ENCODE measurements around the gene PARP8.

PARP8 gene

DNA sequence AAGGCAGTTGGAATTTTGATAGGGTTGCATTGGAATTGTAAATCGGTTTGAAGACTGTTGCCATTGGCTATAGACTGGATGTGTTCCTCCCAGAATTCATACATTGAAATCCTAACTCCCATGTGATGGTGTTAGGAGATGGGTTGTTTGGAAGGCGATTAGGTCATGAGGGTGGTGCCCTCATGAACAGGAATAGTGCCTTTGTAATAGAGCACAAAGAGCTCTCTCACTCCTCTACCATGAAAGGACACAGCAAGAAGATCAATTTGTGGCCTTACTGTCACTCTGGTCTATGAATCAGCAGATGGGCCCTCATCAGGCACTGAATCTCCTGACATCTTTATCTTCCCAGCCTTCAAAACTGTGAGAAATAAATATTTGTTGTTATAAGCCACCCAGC lies 133.2 kb downstream of the PARP8 start:
- TF ChIP-seq FOXP2 (optimal IDR thresholded peaks at IDR 0.05; ENCODE audit: borderline replicate concordance, extremely low read depth, extremely low read length, insufficient read depth): no peak
- TF ChIP-seq SIN3A (IDR thresholded peaks at IDR 0.05; ENCODE audit: borderline replicate concordance, insufficient read depth, low read length): no peak
- TF ChIP-seq POLR2AphosphoS5 (IDR thresholded peaks at IDR 0.05; ENCODE audit: low read depth, low read length): no peak
- TF ChIP-seq, protein P1, sequence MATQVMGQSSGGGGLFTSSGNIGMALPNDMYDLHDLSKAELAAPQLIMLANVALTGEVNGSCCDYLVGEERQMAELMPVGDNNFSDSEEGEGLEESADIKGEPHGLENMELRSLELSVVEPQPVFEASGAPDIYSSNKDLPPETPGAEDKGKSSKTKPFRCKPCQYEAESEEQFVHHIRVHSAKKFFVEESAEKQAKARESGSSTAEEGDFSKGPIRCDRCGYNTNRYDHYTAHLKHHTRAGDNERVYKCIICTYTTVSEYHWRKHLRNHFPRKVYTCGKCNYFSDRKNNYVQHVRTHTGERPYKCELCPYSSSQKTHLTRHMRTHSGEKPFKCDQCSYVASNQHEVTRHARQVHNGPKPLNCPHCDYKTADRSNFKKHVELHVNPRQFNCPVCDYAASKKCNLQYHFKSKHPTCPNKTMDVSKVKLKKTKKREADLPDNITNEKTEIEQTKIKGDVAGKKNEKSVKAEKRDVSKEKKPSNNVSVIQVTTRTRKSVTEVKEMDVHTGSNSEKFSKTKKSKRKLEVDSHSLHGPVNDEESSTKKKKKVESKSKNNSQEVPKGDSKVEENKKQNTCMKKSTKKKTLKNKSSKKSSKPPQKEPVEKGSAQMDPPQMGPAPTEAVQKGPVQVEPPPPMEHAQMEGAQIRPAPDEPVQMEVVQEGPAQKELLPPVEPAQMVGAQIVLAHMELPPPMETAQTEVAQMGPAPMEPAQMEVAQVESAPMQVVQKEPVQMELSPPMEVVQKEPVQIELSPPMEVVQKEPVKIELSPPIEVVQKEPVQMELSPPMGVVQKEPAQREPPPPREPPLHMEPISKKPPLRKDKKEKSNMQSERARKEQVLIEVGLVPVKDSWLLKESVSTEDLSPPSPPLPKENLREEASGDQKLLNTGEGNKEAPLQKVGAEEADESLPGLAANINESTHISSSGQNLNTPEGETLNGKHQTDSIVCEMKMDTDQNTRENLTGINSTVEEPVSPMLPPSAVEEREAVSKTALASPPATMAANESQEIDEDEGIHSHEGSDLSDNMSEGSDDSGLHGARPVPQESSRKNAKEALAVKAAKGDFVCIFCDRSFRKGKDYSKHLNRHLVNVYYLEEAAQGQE (IDR thresholded peaks at IDR 0.05; ENCODE audit: insufficient read depth in 1 of 2, low read depth in 2 of 2, low read length in 2 of 2): no peak
- TF ChIP-seq TAF1 (IDR thresholded peaks at IDR 0.05; ENCODE audit: borderline replicate concordance, insufficient read depth, low read length): no peak

DNA sequence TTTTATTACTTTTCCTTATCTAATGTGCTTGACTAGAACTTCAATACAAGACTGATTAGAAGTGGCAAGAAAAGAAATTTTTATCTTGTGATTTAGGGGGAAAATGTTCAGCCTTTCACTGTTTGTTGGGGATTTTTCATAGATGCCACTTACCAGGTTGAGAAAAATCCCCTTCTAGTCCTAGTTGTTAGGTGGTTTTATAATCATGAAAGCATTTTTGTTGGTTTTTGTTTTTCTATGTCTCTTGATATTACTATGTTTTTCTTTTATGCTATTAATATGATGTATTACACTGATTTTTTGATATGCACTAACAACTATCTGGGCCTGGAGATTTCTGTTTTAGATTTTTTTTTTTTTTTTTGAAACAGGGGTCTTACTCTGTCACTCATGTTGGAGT lies 134.0 kb downstream of the PARP8 start:
- TF ChIP-seq TAF1 (IDR thresholded peaks at IDR 0.05; ENCODE audit: borderline replicate concordance, insufficient read depth, low read length): no peak
- TF ChIP-seq, protein P1 (IDR thresholded peaks at IDR 0.05; ENCODE audit: insufficient read depth in 1 of 2, low read depth in 2 of 2, low read length in 2 of 2): no peak
- no peak for TF ChIP-seq POLR2AphosphoS5 (IDR thresholded peaks at IDR 0.05; ENCODE audit: low read depth, low read length)
- no peak for TF ChIP-seq SIN3A (IDR thresholded peaks at IDR 0.05; ENCODE audit: borderline replicate concordance, insufficient read depth, low read length)
- TF ChIP-seq FOXP2 (optimal IDR thresholded peaks at IDR 0.05; ENCODE audit: borderline replicate concordance, extremely low read depth, extremely low read length, insufficient read depth): no peak

DNA sequence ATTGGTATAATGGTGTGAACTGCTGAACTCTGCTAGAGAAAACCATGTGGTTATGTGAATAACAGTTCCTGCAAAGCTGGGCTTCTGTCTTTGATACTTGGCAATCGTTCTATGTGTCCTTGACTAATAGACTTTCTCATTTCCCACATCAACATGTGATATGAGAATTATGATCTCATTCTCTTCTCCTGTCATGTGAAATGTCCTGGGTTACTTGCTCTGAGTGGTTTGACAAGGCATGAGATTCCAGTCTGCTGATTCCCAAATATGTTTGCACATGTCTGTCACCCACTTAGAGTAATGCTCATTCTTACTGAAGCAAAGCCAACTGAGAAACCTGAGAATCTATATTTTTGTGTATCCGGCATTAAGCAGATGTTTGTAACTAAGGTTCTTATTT lies 141.2 kb downstream of the PARP8 start:
- TF ChIP-seq FOXP2 (optimal IDR thresholded peaks at IDR 0.05; ENCODE audit: borderline replicate concordance, extremely low read depth, extremely low read length, insufficient read depth) (no peak), TAF1 (IDR thresholded peaks at IDR 0.05; ENCODE audit: borderline replicate concordance, insufficient read depth, low read length) (no peak), POLR2AphosphoS5 (IDR thresholded peaks at IDR 0.05; ENCODE audit: low read depth, low read length) (no peak), SIN3A (IDR thresholded peaks at IDR 0.05; ENCODE audit: borderline replicate concordance, insufficient read depth, low read length) (no peak)
- TF ChIP-seq, protein P1 (IDR thresholded peaks at IDR 0.05; ENCODE audit: insufficient read depth in 1 of 2, low read depth in 2 of 2, low read length in 2 of 2): no peak

DNA sequence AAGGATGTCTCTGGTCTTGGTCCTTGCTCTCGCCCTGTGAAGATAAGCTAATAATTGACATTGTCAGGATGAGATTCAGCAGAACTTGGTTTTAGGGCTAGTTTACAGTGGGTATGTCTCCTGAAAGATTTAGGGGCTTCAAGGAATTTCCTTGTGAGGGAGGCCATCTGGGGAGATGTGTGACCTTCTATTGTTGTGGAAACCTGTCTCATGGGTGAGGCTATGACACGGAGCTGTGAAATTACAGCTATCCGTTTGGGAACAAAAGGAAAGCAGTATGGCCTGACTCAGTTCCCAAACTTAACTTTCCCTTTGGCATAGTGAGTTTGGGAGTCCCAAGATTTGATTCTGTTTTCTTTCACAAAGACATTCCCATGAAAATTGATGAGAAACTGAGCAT lies 142.0 kb downstream of the PARP8 start:
- TF ChIP-seq, protein P1 (IDR thresholded peaks at IDR 0.05; ENCODE audit: insufficient read depth in 1 of 2, low read depth in 2 of 2, low read length in 2 of 2): no peak
- no peak for TF ChIP-seq TAF1 (IDR thresholded peaks at IDR 0.05; ENCODE audit: borderline replicate concordance, insufficient read depth, low read length)
- no peak for TF ChIP-seq POLR2AphosphoS5 (IDR thresholded peaks at IDR 0.05; ENCODE audit: low read depth, low read length)
- TF ChIP-seq SIN3A (IDR thresholded peaks at IDR 0.05; ENCODE audit: borderline replicate concordance, insufficient read depth, low read length): no peak
- TF ChIP-seq FOXP2 (optimal IDR thresholded peaks at IDR 0.05; ENCODE audit: borderline replicate concordance, extremely low read depth, extremely low read length, insufficient read depth): no peak

DNA sequence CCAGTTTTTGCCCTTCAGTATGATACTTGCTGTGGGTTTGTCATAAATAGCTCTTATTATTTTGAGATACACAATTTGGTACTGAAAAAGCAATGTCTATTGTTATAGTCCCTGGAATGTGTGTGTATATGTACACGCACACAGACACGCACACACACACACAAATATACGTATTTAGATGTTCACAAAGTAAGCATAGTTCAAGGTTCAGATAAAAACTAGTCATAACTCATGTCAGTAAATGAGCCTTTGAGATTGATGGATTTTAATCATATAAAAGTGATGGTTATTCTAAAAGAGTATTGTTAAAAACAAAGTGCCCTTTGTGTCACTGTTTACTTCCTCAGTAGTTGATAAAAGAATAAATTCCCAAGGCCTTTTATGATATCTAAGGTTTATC lies 147.3 kb downstream of the PARP8 start:
- TF ChIP-seq, protein P1 (IDR thresholded peaks at IDR 0.05; ENCODE audit: insufficient read depth in 1 of 2, low read depth in 2 of 2, low read length in 2 of 2): no peak
- TF ChIP-seq POLR2AphosphoS5 (IDR thresholded peaks at IDR 0.05; ENCODE audit: low read depth, low read length): no peak
- TF ChIP-seq FOXP2 (optimal IDR thresholded peaks at IDR 0.05; ENCODE audit: borderline replicate concordance, extremely low read depth, extremely low read length, insufficient read depth): no peak
- no peak for TF ChIP-seq SIN3A (IDR thresholded peaks at IDR 0.05; ENCODE audit: borderline replicate concordance, insufficient read depth, low read length)
- TF ChIP-seq TAF1 (IDR thresholded peaks at IDR 0.05; ENCODE audit: borderline replicate concordance, insufficient read depth, low read length): no peak
